ENCODE results near the gene GJB5.
"Not testable (repeated sequence)": the region's sequence is repeated elsewhere in the genome, so short reads cannot be mapped to it uniquely, and the experiment has no call there.

Gene GJB5

GRCh38 chr1:34754964-34755637, at the start of gene GJB5:
Gene GJB5 (plus strand): TSS chr1:34755047. CDS start chr1:34757331, 2,284 bp downstream.
- no peak for DNase-seq (ENCODE audit: low read depth, low spot score)

GRCh38 chr1:34705077-34705476, 49.8 kb upstream of the GJB5 start:
- no peak for DNase-seq (ENCODE audit: low read depth, low spot score)

- DNase-seq (ENCODE audit: low read depth, low spot score), result no peak
Observed at GRCh38 chr1:34708106-34708505, 46.7 kb upstream of the GJB5 start.

- no peak for DNase-seq (ENCODE audit: low read depth, low spot score)
Observed at GRCh38 chr1:34709547-34709946, 45.3 kb upstream of the GJB5 start.

- no peak for DNase-seq (ENCODE audit: low read depth, low spot score)
Observed at GRCh38 chr1:34710812-34711211, 44.0 kb upstream of the GJB5 start.

GRCh38 chr1:34711485-34711884, 43.4 kb upstream of the GJB5 start:
- no peak for DNase-seq (ENCODE audit: low read depth, low spot score)

GRCh38 chr1:34712007-34712688, 42.7 kb upstream of the GJB5 start:
- DNase-seq (ENCODE audit: low read depth, low spot score), result no peak

GRCh38 chr1:34713443-34713842, 41.4 kb upstream of the GJB5 start:
- no peak for DNase-seq (ENCODE audit: low read depth, low spot score)

- no peak for DNase-seq (ENCODE audit: low read depth, low spot score)
Observed at GRCh38 chr1:34714386-34714785, 40.5 kb upstream of the GJB5 start.

- no peak for DNase-seq (ENCODE audit: low read depth, low spot score)
Observed at GRCh38 chr1:34715139-34715538, 39.7 kb upstream of the GJB5 start.

GRCh38 chr1:34721241-34721640, 33.6 kb upstream of the GJB5 start:
- no peak for DNase-seq (ENCODE audit: low read depth, low spot score)

GRCh38 chr1:34721646-34722355, 33.0 kb upstream of the GJB5 start:
- no peak for DNase-seq (ENCODE audit: low read depth, low spot score)

GRCh38 chr1:34726861-34727260, 28.0 kb upstream of the GJB5 start:
- DNase-seq (ENCODE audit: low read depth, low spot score), result no peak

GRCh38 chr1:34730485-34730884, 24.4 kb upstream of the GJB5 start:
- DNase-seq (ENCODE audit: low read depth, low spot score), result no peak

- not testable (repeated sequence) for DNase-seq (ENCODE audit: low read depth, low spot score)
Observed at GRCh38 chr1:34732831-34733230, 22.0 kb upstream of the GJB5 start.

- no peak for DNase-seq (ENCODE audit: low read depth, low spot score)
Observed at GRCh38 chr1:34736692-34737091, 18.2 kb upstream of the GJB5 start.

- DNase-seq (ENCODE audit: low read depth, low spot score), result not testable (repeated sequence)
Observed at GRCh38 chr1:34737236-34737635, 17.6 kb upstream of the GJB5 start.

- no peak for DNase-seq (ENCODE audit: low read depth, low spot score)
Observed at GRCh38 chr1:34739613-34740012, 15.2 kb upstream of the GJB5 start.

GRCh38 chr1:34740161-34740868, 14.5 kb upstream of the GJB5 start:
- DNase-seq (ENCODE audit: low read depth, low spot score), result no peak

GRCh38 chr1:34742667-34743270, 12.1 kb upstream of the GJB5 start:
- DNase-seq (ENCODE audit: low read depth, low spot score), result no peak

- no peak for DNase-seq (ENCODE audit: low read depth, low spot score)
Observed at GRCh38 chr1:34743775-34744174, 11.1 kb upstream of the GJB5 start.

GRCh38 chr1:34744851-34745250, 10.0 kb upstream of the GJB5 start:
- DNase-seq (ENCODE audit: low read depth, low spot score), result no peak
